GM19452 (cell line): ENCODE measurements around the gene ZFHX3.
A peak's percentile ranks its signal among the peaks of the same experiment; 100 is the strongest.

Experiments used
- ATAC-seq: cut with Tn5 transposase; IDR thresholded peaks from one replicate; pipeline ENCODE4 v1.9.1; 2021; ENCODE audit not compliant: unreplicated experiment

ZFHX3 gene

DNA sequence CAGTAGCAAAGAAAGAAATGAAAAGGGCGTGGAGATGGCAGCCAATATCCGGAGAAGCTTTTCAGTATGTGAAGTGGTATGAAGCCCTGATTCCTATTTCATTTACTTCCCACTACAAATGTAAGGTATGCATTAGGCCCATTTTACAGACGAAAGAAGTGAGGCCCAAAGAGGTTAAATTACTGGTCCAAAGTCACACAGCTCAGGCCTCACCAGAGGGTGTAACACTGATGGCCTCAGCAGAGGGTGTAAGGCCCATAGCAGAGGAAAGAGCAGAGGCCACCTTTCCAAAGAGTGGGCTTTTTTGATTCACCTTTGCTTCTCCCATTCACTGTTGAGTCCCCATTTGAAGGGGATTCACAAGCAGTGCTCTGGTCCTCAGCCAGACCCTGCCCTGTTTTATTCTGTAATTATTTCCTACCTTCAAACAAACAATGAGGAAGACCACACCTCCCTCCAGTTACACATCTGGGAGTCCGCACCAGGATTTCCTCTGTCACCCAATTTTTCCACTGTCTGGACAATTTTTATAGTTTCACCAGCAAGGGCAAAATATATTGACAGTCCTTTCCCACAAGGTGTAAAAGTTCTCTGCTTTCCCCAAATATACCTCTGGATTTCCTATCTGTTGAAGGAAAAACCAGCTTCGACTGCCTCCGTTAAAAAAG, 7.1 kb downstream of the ZFHX3 start:
- no peak for ATAC-seq

DNA sequence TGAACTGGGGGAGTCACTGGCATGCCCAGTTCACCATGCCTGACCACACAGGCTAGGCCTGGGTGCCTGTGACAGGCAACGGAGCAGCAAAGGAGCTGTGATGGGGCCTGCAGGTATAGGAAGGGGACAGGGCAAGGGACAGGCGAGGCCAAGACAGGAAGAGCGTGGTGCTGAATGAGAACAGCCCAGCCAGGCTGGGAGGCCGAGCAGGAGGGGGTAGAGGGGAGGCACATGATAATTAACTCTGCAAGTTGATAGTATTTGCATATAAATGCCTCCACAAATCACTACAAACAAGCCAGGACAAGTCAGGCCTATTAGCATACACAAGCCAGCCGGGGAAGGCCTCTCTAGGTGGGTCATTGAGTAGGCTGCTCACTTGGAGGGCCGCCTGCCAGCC, 7.8 kb downstream of the ZFHX3 start:
- ATAC-seq: no peak

DNA sequence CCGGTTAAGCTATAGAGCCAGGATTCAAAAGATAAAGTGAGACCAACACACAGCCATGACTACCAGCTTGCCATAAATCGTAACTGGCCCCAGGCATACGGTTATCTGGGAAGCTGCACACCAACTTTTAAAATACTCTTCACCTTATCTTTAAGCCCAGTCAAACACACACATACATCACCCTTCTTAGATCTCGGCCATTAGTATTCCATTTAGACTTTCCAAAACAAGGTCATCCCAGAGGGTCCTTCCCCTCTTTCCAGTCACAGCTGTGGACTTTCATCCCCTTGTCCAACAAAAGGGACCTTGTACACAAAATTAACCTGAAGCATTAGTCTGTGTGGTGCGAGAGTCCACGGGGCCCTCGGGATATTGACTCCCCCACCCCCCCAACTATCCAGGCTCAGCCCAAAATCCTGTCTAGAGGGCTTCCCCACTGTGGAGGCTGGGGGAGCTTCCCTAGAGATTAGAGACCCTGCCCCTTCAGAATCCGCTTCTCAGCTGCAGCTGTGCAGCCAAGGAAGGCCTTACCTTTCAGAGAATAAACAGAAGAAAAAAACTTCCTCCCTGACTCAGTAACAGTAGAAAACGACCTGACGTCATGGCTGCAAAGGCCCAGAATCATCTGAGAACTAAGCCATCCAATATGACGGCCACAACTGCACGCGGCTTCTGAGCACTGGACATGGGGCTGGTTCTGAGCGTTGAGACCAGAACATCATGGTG, 9.9 kb downstream of the ZFHX3 start:
- ATAC-seq: no peak

DNA sequence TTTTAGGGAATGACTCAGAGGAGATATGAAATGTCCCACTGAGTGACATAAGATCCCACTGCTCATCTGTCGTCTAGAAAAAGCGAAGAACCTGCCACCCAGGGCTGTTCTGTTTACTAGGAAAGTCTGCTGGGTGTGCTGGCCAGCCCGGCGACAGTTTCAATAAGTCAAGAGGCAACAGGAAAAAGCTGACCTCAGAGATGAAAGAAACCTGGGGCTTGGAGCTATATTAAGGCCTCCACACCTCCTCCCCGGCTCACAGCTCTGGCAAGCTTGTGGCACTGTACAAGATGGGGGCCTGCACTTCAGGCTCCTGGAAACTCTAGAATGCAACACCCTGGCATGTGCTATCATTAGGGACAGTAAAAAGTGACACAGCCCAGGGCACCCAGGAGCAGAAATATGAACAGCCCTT, 10.6 kb downstream of the ZFHX3 start:
- no peak for ATAC-seq

DNA sequence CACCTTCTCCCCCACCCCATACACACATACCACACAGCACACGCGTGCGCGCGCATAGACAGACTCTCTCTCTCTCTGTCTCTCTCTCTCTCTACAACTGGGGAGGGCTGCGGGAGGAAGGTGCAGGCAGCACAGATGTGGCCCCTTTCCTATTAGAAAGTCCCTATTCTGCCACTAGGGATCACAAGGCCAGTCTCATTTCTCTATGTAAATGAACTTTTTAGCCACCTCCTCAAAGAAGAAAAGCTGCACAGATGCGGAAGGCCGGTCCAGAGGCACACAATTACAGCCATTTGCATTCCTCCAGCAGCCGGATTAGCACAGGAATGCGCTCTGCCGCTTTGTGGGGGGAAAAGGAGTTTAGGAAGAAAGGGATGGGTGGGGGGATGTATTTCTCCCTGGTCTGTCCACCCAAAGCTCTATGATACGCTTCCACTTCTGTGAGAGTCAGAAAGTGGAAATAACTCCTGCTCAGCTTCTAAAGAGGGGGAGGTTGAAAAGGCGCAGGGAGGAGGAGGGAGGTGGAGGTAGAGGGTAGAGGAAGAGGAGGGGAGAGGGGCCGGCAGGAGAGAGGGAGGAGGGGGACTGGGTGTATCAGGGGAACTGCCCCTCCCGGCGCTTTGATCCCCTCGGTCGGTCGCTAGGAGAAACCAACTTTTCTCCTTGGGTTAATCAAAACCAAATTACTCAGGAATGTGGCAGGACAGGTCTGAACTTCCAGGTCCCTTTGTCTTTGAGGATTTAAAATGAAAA, 11.7 kb downstream of the ZFHX3 start:
- peak; percentile 73 for ATAC-seq

DNA sequence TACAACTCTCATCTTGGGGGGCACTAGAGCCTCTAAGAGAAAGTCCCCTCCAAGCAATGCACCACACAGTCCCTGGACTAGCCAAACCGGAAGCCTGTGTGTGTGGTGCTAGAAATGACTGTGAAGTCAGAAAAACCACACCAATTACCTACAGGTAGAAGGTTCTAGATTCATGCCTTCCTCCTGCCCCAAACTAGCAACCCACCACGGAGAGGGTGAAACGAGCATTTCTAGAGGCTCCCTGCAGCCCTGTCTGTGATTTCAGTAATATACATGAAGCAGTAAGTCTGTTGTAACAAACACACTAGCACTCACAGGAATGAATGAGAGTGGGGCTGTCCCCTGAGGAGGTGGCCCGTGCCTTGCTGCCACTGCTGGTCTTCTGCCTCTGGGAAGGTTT, 13.6 kb downstream of the ZFHX3 start:
- peak; percentile 49 for ATAC-seq

DNA sequence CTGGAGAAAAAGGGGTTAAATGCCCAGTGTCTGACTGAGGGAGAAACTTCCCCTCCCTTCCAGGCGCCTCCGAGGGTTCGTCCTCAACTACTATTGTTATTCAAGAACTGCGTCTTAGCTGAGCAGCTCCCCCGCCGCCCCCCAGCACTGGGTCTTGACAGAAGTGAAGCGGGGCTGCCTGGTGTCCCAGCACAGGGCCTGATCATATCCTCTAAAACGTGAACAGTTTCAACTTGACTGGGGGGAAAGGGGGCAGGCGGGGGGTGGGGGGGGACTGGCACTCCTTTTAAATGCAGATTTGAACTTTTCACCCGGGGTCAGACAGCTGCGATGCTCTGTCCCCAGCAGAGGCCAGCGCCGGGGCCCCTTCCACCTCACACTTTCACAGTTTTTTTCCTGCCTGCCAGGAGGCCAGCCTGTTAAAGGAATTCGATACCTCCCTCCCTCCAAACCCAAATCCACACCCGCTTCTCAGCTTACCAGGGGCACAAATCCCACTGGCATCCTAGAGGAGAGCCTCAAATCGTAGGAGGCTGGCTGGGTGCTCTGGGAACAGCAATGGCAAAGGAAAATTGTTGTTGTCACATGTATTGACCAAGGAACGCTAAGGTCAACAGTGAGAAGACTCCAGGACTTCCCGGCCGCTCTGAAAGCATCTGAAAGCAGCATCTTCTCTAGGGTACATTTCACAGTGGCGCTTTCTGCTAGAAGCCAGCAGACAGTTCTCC, 14.5 kb downstream of the ZFHX3 start:
- no peak for ATAC-seq

DNA sequence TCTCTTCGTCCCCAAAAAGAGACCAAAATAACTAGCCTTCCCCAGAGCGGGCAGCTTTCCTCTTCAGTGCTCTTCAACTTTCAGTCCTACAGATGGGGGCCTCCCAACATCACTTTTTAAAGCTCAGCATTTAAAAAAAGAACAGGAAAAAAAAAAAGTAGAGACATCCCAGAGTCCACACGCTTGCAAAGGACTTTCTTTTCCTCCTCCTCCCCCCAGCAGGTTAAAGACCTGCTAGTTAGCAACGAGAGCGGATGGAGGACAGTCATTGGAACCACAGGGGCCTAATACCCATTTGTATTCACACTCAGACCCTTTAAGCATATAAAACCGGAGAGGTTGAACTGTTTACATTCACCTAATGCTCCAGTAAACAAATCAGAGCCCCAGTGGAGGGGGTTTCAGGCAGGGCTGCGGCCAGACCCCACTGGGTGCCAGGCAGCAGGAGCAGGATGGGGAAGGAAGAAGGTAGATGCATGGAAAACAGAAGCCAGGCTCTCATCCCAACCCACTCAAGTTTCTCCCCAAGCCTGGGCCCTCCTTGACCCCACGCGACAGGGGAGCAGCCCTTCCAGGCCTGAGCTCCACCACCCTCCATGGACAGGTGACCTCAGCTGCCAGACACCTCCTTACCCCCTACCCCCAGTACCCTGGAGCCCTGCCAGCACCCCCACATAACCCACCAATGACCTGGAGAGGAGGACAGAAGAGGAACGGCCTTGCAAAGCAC, 15.2 kb downstream of the ZFHX3 start:
- no peak for ATAC-seq

DNA sequence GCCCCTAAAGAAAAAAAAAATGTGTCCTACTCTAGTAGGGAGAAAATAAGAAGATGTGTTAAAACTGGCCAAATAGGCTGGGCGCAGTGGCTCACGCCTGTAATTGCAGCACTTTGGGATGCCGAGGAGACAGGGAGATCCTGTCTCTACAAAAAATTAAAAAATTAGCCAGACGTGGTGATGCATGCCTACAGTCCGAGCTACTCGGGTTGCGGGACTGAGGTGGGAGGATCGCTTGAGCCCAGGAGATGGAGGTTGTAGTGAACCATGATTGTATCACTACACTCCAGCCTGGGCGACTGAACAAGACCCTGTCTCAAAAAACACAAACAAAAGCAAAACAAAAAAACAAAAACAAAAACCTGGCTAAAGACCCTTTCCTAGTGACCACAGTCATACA, 15.9 kb downstream of the ZFHX3 start:
- no peak for ATAC-seq

DNA sequence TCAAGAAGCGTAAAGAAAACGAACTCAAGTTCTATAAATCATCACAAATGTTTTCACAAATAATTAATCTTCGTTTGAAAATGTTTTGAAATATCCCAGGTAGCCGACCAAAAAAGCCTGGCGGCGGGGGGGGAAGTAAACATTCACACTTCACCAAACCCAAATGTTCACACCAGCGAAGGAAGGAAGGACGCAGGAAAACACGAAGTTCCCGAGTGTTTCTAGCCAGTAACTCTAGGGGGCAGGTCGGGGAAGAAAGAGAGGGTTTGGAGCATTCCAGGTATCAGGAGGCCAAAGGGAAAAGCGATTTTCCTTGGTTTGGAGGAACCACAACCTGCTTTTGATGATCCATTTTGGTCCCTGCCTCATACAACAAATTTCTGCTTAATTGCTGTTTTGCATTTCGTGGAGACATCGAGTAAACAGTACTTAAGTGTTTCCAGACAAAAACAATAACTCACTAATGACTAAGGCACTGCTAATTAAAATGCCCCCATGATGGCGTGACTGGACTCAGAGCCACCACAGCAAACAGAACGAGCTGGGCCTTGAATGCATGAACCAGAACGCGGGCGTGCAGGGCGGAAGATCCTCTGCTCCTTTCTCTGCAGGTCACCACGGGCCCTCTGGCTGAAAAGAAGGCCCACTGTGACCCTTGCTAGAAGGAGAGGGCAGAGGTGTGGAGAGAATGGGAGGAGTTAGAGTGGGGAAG, 16.6 kb downstream of the ZFHX3 start:
- ATAC-seq: no peak

DNA sequence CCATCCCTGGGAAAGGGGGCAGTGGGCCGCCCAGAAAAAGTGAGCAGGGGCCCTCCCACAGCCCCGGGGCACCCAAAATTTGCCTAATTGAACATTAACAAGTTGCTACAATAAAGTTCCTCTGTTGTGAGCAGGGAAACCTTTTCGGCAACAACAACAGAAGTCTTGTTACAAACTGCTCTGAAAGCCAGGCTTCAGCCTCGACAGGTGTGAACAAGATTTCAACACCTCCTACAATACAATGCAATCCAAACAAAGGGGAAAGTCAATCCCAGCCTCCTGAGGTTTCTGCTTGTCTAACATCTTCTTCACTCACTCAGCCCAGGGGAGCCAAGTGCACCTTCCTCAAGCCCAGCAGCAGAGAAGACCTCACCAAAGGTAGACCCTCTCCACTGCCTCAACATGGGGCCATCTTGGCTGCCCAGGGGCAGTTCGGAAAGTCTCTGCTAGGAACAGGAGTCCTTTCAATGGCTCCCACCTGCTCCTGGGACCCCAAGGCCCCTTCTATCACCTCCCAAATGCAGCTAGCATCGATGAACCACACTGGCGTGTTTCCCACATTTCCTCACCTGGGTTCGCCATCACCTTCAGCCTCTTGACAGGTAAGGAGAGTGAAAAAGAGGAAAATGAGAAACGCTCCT, 19.1 kb downstream of the ZFHX3 start:
- no peak for ATAC-seq

DNA sequence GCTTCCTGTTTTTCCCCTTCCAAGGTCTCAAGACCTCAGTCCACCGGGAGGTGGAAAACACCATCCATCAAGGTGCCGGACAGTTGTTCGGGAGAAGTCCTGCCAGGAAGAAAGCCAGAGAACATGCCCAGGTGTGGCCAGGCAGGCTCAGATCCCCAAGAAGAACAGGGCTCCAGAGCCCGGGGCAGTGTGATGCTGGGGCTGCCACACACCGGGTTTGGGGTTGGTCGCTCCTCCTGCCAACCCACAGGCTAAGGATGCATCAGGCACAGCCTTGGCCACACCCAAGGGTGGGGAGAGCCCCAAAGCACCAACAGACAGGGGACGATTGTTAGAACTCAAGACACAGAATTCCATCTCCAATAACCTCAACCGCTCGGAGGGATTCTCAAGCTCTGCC, 19.7 kb downstream of the ZFHX3 start:
- ATAC-seq: no peak

DNA sequence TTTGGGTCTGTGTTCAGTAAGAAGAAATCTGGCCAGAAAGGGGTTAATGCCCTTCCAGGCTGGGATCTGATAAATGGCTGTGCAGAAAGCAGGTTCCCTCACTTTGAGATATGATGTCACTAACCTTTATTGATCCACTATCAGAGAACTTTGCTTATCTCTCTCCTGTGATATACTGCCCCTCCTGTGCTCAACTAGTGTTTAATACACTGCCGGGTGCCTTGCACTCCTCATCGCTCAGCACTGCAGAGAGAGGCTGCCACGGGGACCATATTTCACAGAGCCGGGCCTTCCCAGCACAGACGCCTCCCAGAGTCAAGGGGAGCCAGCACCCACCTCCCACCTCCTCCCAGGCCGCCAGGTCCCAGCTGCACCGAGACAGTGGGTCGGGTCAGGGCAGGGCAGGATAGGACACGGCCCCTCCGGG, 20.2 kb downstream of the ZFHX3 start:
- ATAC-seq: no peak

DNA sequence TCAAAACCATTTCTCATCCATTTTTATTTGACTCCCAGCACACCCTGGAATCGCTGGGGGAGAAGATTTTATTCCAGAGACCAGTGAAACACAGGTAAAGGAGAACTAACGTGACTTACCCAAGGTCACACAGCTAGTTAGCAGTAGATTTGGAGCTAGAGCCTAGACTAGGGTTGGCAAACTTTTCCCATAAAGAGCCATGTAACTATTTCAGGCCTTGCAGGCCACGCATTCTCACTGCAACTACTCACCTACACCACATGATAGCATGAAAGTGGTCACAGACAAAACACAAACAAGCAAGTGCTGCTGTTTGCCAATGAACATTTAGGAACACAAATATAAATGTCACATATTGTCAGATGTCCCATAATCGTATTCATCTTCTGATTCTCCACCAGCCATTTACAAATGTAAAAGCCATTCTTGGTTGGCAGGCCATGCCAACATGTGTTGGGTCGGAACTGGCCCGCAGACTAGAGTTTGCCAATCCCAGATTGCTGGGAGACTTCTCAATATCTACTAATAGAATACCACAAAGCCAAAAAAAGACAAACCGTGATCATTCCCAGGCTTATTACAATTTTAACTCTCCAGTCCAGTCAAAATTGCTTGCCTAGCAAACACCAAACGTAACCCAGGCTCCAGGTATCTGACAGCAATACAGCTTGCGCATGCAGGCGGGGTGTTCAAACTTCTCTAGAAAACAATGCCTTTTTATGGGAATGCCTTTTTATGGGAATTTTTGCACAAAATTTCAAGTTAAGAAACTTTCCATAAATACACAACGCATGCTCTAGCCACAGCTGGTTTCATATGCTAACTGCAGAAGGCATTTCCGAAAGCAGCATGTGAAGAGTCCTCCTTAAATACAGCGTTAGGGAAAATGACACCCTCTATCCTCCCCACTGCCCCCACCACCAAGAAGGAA, 20.9 kb downstream of the ZFHX3 start:
- ATAC-seq: no peak

DNA sequence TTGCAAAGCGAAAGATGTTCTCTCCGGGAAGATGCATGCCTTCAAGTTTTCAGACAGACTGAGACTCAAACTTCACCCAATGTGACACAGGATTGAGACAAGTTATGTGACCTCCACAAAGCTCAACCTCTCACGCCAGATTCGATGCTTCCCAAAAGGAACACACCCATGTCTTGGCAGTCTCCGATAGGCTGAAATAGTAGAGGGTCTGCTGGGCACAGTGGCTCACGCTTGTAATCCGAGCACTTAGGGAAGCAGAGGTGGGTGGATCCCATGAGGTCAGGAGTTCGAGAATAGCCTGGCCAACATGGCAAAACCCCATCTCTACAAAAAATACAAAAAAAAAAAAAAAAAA, 22.1 kb downstream of the ZFHX3 start:
- ATAC-seq: no peak

DNA sequence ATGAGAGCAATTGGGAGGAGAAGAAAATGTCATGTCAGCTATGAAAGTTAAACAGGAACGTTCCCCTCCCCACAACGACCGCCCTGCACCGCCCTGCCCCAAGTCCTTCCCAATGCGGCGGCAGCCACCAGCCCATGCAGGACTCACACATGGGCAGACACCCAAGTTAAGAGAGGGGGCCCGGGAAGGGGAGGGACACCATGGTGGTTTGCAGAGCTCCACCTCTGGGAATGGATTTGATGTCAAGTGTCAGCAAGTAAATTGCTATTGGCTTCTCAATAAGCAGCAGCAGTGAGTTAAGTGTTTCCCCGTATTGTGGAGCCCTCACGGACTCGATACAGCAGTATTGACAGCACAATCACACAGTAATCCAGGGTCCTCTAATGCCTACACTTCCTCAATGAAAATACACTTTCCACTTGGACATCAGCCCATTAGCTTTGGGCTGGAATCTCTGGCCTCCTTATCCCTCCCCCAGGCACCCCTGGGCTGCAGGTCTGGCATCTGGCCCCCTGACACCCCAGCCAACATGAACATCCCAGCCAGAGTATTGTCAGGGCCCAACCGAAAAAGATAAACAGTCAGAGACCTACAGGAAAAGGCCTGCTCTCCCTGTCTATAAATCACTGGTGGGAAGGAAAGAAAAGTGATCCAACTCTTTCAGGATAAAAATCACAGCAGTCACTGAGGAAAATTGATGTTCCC, 22.6 kb downstream of the ZFHX3 start:
- ATAC-seq: no peak

DNA sequence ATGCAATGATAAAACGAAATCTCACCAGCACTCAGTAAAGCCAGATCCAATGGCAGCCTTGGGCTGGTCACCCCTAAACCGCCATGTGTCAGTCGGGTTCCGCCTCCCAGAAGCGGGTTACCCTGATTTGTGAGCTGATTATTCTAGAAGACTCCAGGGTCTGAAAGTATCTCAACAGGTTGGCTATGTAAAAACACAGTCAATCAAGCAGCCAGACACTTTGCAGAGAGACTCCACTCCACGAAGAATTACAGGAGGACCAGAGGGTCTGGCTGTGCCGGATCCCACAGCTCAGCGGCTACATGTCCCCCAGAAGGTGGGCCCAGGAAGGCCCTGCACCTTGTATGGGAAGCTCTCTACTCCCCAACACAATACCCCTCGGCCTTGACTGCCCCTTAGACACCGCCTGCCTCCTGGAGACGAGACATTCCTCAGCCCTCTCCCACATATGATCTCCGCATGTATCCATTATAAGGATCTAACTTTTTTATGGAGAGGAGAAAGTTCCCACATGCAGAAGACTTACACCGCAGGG, 23.3 kb downstream of the ZFHX3 start:
- ATAC-seq: no peak
